GM23338 (cell line): ENCODE results near the gene LMBRD1. TPM values are rescaled to one million over a fixed set of nuclear protein-coding genes. Genes with fewer than 3 reads are reported as not detected.

Source experiments
- ATAC-seq: fragments of 200-7000 bp; cut with Tn5 transposase; 3 replicates; pipeline ENCODE4 v1.9.1; 2020
- DNase-seq: peaks from one replicate; pipeline ENCODE4 v3.0.0-alpha.2; 2015; ENCODE audit warnings: low spot score
- H2AFZ ChIP-seq: fragments of 200-600 bp; sonication (generic); 2 replicates; pipeline ENCODE4 v1.8.0; 2016; ENCODE audit warnings: antibody characterized with exemption, mild to moderate bottlenecking, moderate library complexity
- H3F3A ChIP-seq: fragments of 200-600 bp; sonication (generic); replicated peaks from 2 replicates; pipeline ENCODE4 v1.8.0; 2017; ENCODE audit warnings: antibody characterized with exemption, mixed run types, low read depth
- H3K27ac ChIP-seq: fragments of 200-600 bp; sonication (generic); 2 replicates; pipeline ENCODE4 v1.6.1; 2016; ENCODE audit warnings: low read depth
- H3K27me3 ChIP-seq: fragments of 200-600 bp; sonication (generic); 2 replicates; pipeline ENCODE4 v1.8.0; 2016; ENCODE audit warnings: mild to moderate bottlenecking, mixed run types, moderate library complexity; ENCODE audit not compliant: insufficient read depth
- H3K36me3 ChIP-seq: fragments of 200-600 bp; sonication (generic); 2 replicates; pipeline ENCODE4 v1.8.0; 2016; ENCODE audit warnings: mild to moderate bottlenecking; ENCODE audit not compliant: insufficient read depth
- H3K4me1 ChIP-seq: fragments of 200-600 bp; sonication (generic); 2 replicates; pipeline ENCODE4 v1.8.0; 2016; ENCODE audit warnings: mild to moderate bottlenecking, moderate library complexity; ENCODE audit not compliant: insufficient read depth
- H3K4me2 ChIP-seq: fragments of 200-600 bp; sonication (generic); 2 replicates; pipeline ENCODE4 v1.7.1; 2017; ENCODE audit warnings: mixed run types
- H3K4me3 ChIP-seq: fragments of 200-600 bp; sonication (generic); 2 replicates; pipeline ENCODE4 v1.6.1; 2016; ENCODE audit warnings: mixed run types
- H3K79me2 ChIP-seq: fragments of 200-600 bp; sonication (generic); replicated peaks from 2 replicates; pipeline ENCODE4 v1.8.0; 2017; ENCODE audit warnings: mild to moderate bottlenecking; ENCODE audit not compliant: insufficient read depth
- H3K9me2 ChIP-seq: fragments of 200-600 bp; sonication (generic); 2 replicates; pipeline ENCODE4 v1.8.0; 2017; ENCODE audit not compliant: insufficient read depth
- H4K20me1 ChIP-seq: fragments of 200-600 bp; sonication (generic); replicated peaks from 2 replicates; pipeline ENCODE4 v1.8.0; 2017; ENCODE audit warnings: mild to moderate bottlenecking; ENCODE audit not compliant: insufficient read depth
- H3K27ac Mint-ChIP-seq: 2 replicates; pipeline ENCODE4 v1.8.0; 2020; ENCODE audit warnings: inconsistent platforms, mild to moderate bottlenecking, moderate library complexity, mixed read lengths
- H3K27me3 Mint-ChIP-seq: 3 replicates; pipeline ENCODE4 v1.8.0; 2022; ENCODE audit warnings: low read depth, mild to moderate bottlenecking, moderate library complexity, mixed read lengths, inconsistent platforms; ENCODE audit not compliant: insufficient read depth, poor library complexity
- H3K36me3 Mint-ChIP-seq: 3 replicates; pipeline ENCODE4 v1.8.0; 2021; ENCODE audit warnings: low read depth, mild to moderate bottlenecking, inconsistent platforms, moderate library complexity, mixed read lengths
- H3K4me1 Mint-ChIP-seq: 3 replicates; pipeline ENCODE4 v1.8.0; 2020; ENCODE audit warnings: mild to moderate bottlenecking, inconsistent platforms, mixed read lengths
- H3K4me3 Mint-ChIP-seq: 3 replicates; pipeline ENCODE4 v1.8.0; 2021; ENCODE audit warnings: moderate library complexity, mild to moderate bottlenecking, inconsistent platforms, mixed read lengths
- H3K9me3 Mint-ChIP-seq: 3 replicates; pipeline ENCODE4 v1.8.0; 2020; ENCODE audit warnings: moderate library complexity, mild to moderate bottlenecking, inconsistent platforms, mixed read lengths
- CREB1 ChIP-seq: fragments of 250-450 bp; sonication (Bioruptor Pico); IDR thresholded peaks from 2 replicates; pipeline ENCODE4 v1.5.0; 2020; ENCODE audit warnings: low read depth, mild to moderate bottlenecking, moderate library complexity
- ETS1 ChIP-seq: IDR thresholded peaks from 2 replicates; pipeline ENCODE4 v1.6.1; 2016; ENCODE audit warnings: antibody characterized with exemption
- EZH2phosphoT487 ChIP-seq: fragments of 200-600 bp; sonication (generic); IDR thresholded peaks from one replicate; pipeline ENCODE4 v1.8.1; 2018; ENCODE audit warnings: antibody characterized with exemption; ENCODE audit not compliant: unreplicated experiment
- JUNB ChIP-seq: IDR thresholded peaks from one replicate; pipeline ENCODE4 v1.6.1; 2016; ENCODE audit warnings: antibody characterized with exemption; ENCODE audit not compliant: unreplicated experiment
- NANOG ChIP-seq: IDR thresholded peaks from 2 replicates; pipeline ENCODE4 v1.6.1; 2016; ENCODE audit warnings: antibody characterized with exemption, borderline replicate concordance
- POLR2AphosphoS5 ChIP-seq: IDR thresholded peaks from 2 replicates; pipeline ENCODE4 v1.6.1; 2016; ENCODE audit warnings: antibody characterized with exemption, low read depth
- REST ChIP-seq: IDR thresholded peaks from one replicate; pipeline ENCODE4 v1.6.1; 2018; ENCODE audit warnings: antibody characterized with exemption; ENCODE audit not compliant: unreplicated experiment
- STAT1 ChIP-seq: IDR thresholded peaks from one replicate; pipeline ENCODE4 v1.6.1; 2016; ENCODE audit warnings: antibody characterized with exemption; ENCODE audit not compliant: unreplicated experiment
- ZNF114 ChIP-seq: fragments of 250-450 bp; sonication (Bioruptor Pico); IDR thresholded peaks from 2 replicates; pipeline ENCODE4 v1.5.0; 2020; ENCODE audit warnings: mild to moderate bottlenecking, moderate library complexity
- ZNF331 ChIP-seq: fragments of 250-450 bp; sonication (Bioruptor Pico); IDR thresholded peaks from 2 replicates; pipeline ENCODE4 v1.5.0; 2020; ENCODE audit warnings: low read depth, mild to moderate bottlenecking, moderate library complexity
- ZNF462 ChIP-seq: fragments of 250-450 bp; sonication (Bioruptor Pico); IDR thresholded peaks from 2 replicates; pipeline ENCODE4 v1.5.0; 2020; ENCODE audit warnings: mild to moderate bottlenecking, moderate library complexity
- polyA plus RNA-seq: library from polyadenylated mRNA; unstranded; fragments of >200 nt; fragmentation: Nextera tagmentation; extraction: Ambion mirVana; gene quantifications from 2 replicates; pipeline ENCODE4 v1.2.1, GENCODE V29; 2016
- total RNA-seq: library from RNA; depleted of rRNA; stranded (reverse); fragments of >200 nt; shearing (Covaris generic); gene quantifications from 2 replicates; pipeline ENCODE4 v1.2.3, GENCODE V29; 2014

LMBRD1 gene
- total and polyA plus RNA-seq, 2 experiments from 2014 or later: 20.3 to 21.0 TPM

- TF ChIP-seq REST (no peak), STAT1 (no peak), NANOG (no peak), EZH2phosphoT487 (no peak), ZNF331 (CRISPR knock-in tag) (no peak), JUNB (no peak)
Measured at GRCh38 chr6:69756907-69757306, 39.9 kb downstream of the LMBRD1 start (continued).

- H3K4me1 Mint-ChIP-seq: peaks cover 12% of the 10 kb centered on the region; the same call in 2 of the 3 replicates
- no peak overlapping the region for H3K27ac Mint-ChIP-seq
- no peaks in the 10 kb centered on the region for H3K36me3 ChIP-seq
- no peaks in the 10 kb centered on the region for H3F3A ChIP-seq
- no peak overlapping the region for H3K4me3 Mint-ChIP-seq
- H3K27ac ChIP-seq: no peak overlapping the region
- H3K4me1 ChIP-seq: peaks cover 4% of the 10 kb centered on the region; the same call in 1 of the 2 replicates
- H3K9me3 Mint-ChIP-seq: peaks cover 2% of the 10 kb centered on the region; the same call in 1 of the 3 replicates
- no peaks in the 10 kb centered on the region for H3K27me3 ChIP-seq
- TF ChIP-seq JUNB: no peak
- TF ChIP-seq NANOG: no peak
- no peak for TF ChIP-seq REST
- TF ChIP-seq CREB1 (CRISPR knock-in tag): no peak
- TF ChIP-seq ZNF114: no peak
- no peak for TF ChIP-seq ZNF462
- no peak for TF ChIP-seq ETS1
- no peak for TF ChIP-seq ZNF331 (CRISPR knock-in tag)
- no peak for TF ChIP-seq POLR2AphosphoS5
- no peaks in the 10 kb centered on the region for H3K9me2 ChIP-seq
- no peak overlapping the region for H2AFZ ChIP-seq
- ATAC-seq: no peak
- H4K20me1 ChIP-seq: no peaks in the 10 kb centered on the region
- no peak for DNase-seq
- peaks cover 33% of the 10 kb centered on the region for H3K79me2 ChIP-seq
- no peak overlapping the region for H3K4me2 ChIP-seq
- peaks cover 19% of the 10 kb centered on the region; the same call in 1 of the 3 replicates for H3K36me3 Mint-ChIP-seq
- H3K27me3 Mint-ChIP-seq: peaks cover 2% of the 10 kb centered on the region
- no peak overlapping the region for H3K4me3 ChIP-seq
Measured at GRCh38 chr6:69756366-69756765, 40.4 kb downstream of the LMBRD1 start.
